ENCODE measurements around the gene TNPO3. TPM values are rescaled to one million over a fixed set of nuclear protein-coding genes. Genes with fewer than 3 reads are reported as not detected.

Gene TNPO3
- total RNA-seq, 2 donors from 2014 or later: 15.8 to 23.9 TPM

DNA sequence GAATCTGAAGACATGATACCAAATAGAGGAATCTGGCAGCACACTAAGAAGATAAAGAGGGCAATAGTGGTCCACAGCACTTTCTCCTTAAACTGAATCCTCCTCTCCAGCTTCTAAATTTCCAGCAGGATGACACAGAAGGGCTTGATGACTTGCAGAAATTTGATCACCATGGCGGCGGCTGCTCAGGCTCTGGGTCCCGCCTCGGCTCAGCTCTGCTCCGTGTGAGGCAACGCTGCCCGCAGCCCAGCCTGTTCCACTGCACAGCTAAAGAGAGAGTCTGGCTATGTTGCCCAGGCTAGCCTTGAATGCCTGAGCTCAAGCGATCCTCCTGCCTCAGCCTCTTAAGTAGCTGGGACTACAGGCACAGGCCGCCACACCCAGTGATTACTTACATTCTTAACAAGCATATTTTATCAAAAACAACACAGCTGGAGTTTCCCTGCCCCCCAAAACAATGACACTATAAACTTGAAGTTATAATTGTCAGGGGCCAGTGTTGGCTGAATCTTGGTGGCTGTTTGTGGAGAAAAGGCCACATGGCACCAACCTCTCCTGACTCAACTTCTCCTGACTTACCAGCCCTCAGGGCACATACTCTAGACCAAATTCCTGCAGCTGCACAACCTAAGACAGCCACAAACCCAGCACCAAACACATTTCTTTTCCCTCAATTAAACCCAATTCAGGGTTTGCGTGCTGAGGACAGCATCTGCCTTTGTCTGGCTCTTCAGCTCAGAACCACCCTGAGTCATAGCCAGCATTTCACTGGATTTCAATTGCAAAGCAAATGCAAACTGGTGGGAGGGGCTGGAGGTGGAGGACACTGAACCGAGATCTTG, 11.6 kb upstream of the TNPO3 start:
- DNase-seq (no peak), ATAC-seq (no peak)
- H3K27ac ChIP-seq: no peak overlapping the region
- H3K36me3 ChIP-seq (replicated peaks in 1 of 2; ENCODE audit: insufficient read depth in 1 of 2, low read depth in 2 of 2): no peaks in the 10 kb centered on the region
- TF ChIP-seq CTCF (IDR thresholded peaks at IDR 0.05): no peak
- TF ChIP-seq POLR2A (IDR thresholded peaks at IDR 0.05): no peak
- H3K4me3 ChIP-seq: no peak overlapping the region
- intact Hi-C loops (cut with DNase I): no loop called here
- 75 to 77% methylated on average over 5 to 11 of the region's 11 CpGs for WGBS, 2 donors
- H3K9me3 ChIP-seq: no peaks in the 10 kb centered on the region
- no peaks in the 10 kb centered on the region for H3K27me3 ChIP-seq
- H3K4me1 ChIP-seq: no peaks in the 10 kb centered on the region

DNA sequence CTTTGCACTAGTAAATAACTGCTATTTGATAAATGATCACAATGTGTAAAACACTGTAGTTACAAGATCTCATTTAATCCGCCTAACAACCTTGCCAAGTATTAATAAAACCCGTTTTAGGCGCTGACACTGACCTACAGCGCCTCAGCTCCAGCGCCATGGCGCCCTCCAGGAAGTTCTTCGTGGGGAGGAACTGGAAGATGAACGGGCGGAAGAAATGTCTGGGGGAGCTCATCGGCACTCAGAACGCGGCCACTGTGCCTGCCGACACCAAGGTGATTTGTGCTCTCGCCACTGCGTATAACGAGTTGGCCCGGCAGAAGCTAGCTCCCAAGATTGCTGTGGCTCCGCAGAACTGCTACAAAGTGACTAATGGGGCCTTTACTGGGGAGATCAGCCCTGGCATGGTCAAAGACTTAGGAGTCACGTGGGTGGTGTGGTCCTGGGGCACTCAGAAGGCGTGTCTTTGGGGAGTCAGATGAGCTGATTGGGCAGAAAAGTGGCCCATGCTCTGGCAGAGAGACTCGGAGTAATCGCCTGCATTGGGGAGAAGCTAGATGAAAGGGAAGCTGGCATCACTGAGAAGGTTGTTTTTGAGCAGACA, 1.1 kb upstream of the TNPO3 start:
- 78 to 80% methylated on average over 22 of the region's 22 CpGs for WGBS, 2 donors
- intact Hi-C loops (cut with DNase I): no loop called here
- Histone ChIP-seq H3K27me3 (no peaks in the 10 kb centered on the region), H3K36me3 (replicated peaks in 1 of 2; ENCODE audit: insufficient read depth in 1 of 2, low read depth in 2 of 2) (no peaks in the 10 kb centered on the region), H3K27ac (no peak overlapping the region), H3K4me3 (no peak overlapping the region), H3K4me1 (peaks cover 29% of the 10 kb centered on the region), H3K9me3 (no peaks in the 10 kb centered on the region)
- ATAC-seq (no peak), DNase-seq (no peak)
- TF ChIP-seq CTCF (IDR thresholded peaks at IDR 0.05) (no peak), POLR2A (IDR thresholded peaks at IDR 0.05) (no peak)

DNA sequence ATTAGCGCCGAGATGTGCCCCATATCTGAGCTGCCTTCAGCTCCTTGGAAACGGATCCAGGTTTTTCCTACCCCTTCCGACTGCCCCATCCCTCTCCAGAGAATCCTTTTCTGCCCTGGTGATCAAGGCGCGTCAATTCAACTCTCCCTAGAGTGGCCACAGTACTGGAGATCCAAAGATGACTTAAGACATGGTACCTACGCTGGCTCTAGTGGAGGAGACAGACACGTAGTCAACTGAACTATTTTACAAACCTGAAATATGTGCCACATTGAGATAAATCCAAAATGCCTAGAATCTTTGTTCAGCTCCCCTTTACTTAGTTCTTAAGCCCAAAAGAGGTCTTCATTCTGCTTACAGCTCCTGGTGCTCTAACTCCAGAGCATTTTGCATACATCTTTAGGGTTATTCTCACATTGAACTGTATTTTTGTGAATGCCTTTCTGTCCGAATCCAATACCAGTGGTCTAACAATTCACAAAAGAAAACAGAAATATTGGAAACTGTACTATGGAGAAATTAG, 444 bp upstream of the TNPO3 start:
- DNase-seq (no peak), ATAC-seq (peak; percentile 22)
- H3K27me3 ChIP-seq: no peaks in the 10 kb centered on the region
- intact Hi-C loops (cut with DNase I): no loop called here
- no peaks in the 10 kb centered on the region for H3K9me3 ChIP-seq
- peaks cover 29% of the 10 kb centered on the region for H3K4me1 ChIP-seq
- peak overlapping the region; percentile 90 to 99 (median 94) for H3K27ac ChIP-seq
- TF ChIP-seq POLR2A (IDR thresholded peaks at IDR 0.05) (no peak), CTCF (IDR thresholded peaks at IDR 0.05) (no peak)
- 7 to 8% methylated on average over 9 of the region's 9 CpGs for WGBS, 2 donors
- H3K36me3 ChIP-seq (replicated peaks in 1 of 2; ENCODE audit: insufficient read depth in 1 of 2, low read depth in 2 of 2): no peaks in the 10 kb centered on the region
- peak overlapping the region; percentile 87 to 98 for H3K4me3 ChIP-seq

GRCh38 chr7:129053938-129054437, 923 bp downstream of the TNPO3 start:
- 1 to 2% methylated on average over 10 of the region's 10 CpGs for WGBS, 2 donors
- intact Hi-C loops (cut with DNase I): no loop called here

More at GRCh38 chr7:129053938-129054437, 923 bp downstream of the TNPO3 start:
- DNase-seq: no peak
- TF ChIP-seq POLR2A (IDR thresholded peaks at IDR 0.05) (no peak), CTCF (IDR thresholded peaks at IDR 0.05) (no peak)
- Histone ChIP-seq H3K4me1 (peaks cover 29% of the 10 kb centered on the region), H3K27me3 (no peaks in the 10 kb centered on the region), H3K27ac (peak overlapping the region; percentile 90 to 99 (median 94)), H3K4me3 (peak overlapping the region; percentile 87 to 98), H3K9me3 (no peaks in the 10 kb centered on the region), H3K36me3 (replicated peaks in 1 of 2; ENCODE audit: insufficient read depth in 1 of 2, low read depth in 2 of 2) (no peaks in the 10 kb centered on the region)
- ATAC-seq: no peak
